SH-SY5Y (cell line): ENCODE results near the gene PPP1R1C.

Source experiments
- GATA2 ChIP-seq: IDR thresholded peaks from 2 replicates; pipeline ENCODE4 v1.6.1; 2011; ENCODE audit warnings: mild to moderate bottlenecking, low read depth, low read length
- GATA3 ChIP-seq: IDR thresholded peaks from 2 replicates; pipeline ENCODE4 v1.6.1; 2011; ENCODE audit warnings: low read depth, mild to moderate bottlenecking, low read length, moderate library complexity

DNA sequence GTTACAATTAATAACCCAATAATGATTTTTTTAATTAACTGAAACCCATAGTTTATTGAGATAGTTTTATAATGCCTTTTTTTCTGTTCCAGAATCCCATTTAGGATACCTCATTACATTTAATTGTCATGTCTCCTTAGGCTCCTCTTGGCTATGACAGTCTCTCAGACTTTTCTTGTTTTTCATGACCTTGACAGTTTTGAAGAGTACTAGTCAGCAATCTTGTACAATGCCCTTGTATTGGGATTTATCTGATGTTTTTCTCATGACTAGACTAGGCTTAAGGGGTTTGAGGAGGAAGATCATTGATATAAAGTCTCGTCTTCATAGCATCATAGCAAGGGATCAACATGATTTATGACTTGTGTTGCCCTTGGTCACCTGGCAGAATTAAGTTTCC is 72.4 kb downstream of the PPP1R1C start:
- TF ChIP-seq GATA3 (no peak), GATA2 (no peak)
